K562 (cell line): ENCODE results near the gene STK11. TPM values are rescaled to one million over a fixed set of nuclear protein-coding genes. Genes with fewer than 3 reads are reported as not detected.
A peak's percentile ranks its signal among the peaks of the same experiment; 100 is the strongest.

Experiments
- CBX1 ChIP-seq: sonication (generic); IDR thresholded peaks from 2 replicates; pipeline ENCODE4 v1.6.1; 2016; ENCODE audit warnings: antibody characterized with exemption, low read depth, mild to moderate bottlenecking
- CCNT2 ChIP-seq: IDR thresholded peaks from 2 replicates; pipeline ENCODE4 v1.6.1; 2011; ENCODE audit warnings: borderline replicate concordance, low read depth, mild to moderate bottlenecking, moderate library complexity, mixed read lengths, low read length; ENCODE audit not compliant: insufficient read length; ENCODE audit errors: extremely low read depth
- DLX4 ChIP-seq: fragments of 250-450 bp; sonication (Bioruptor Pico); IDR thresholded peaks from 2 replicates; pipeline ENCODE4 v1.6.1; 2021; ENCODE audit warnings: mild to moderate bottlenecking
- GATAD2A ChIP-seq: fragments of 450-650 bp; IDR thresholded peaks from 2 replicates; pipeline ENCODE4 v1.6.1; 2017
- HDGF ChIP-seq: fragments of 450-650 bp; IDR thresholded peaks from 2 replicates; pipeline ENCODE4 v1.6.1; 2016
- HMG20B ChIP-seq: fragments of 250-450 bp; sonication (Bioruptor Pico); IDR thresholded peaks from 2 replicates; pipeline ENCODE4 v1.5.0; 2021; ENCODE audit warnings: mild to moderate bottlenecking
- LARP7 ChIP-seq: fragments of 450-650 bp; IDR thresholded peaks from 2 replicates; pipeline ENCODE4 v1.6.1; 2016
- MTA2 ChIP-seq: fragments of 450-650 bp; IDR thresholded peaks from 2 replicates; pipeline ENCODE4 v1.6.1; 2016; ENCODE audit warnings: low read depth
- MTA3 ChIP-seq: fragments of 450-650 bp; formaldehyde crosslinking; IDR thresholded peaks from 2 replicates; pipeline ENCODE4 v1.6.1; 2017; ENCODE audit warnings: mild to moderate bottlenecking, borderline replicate concordance
- NCOA2 ChIP-seq, 2 experiments: fragments of 450-650 bp; IDR thresholded peaks; 2 replicates each; pipeline ENCODE4 v1.6.1; 2018; ENCODE audit warnings: mild to moderate bottlenecking in 2 of 2, moderate library complexity in 1 of 2; ENCODE audit not compliant: partially characterized antibody in 2 of 2
- NCOR1 ChIP-seq: fragments of 450-650 bp; IDR thresholded peaks from 2 replicates; pipeline ENCODE4 v1.6.1; 2016; ENCODE audit warnings: mild to moderate bottlenecking, moderate library complexity
- NR4A1 ChIP-seq, 2 experiments: fragments of 250-450 bp in 1 of 2; fragments of 450-650 bp in 1 of 2; sonication (Bioruptor Pico) in 1 of 2; IDR thresholded peaks; 2 replicates each; pipeline versions ENCODE4 v1.4.0 to v1.6.1; 2016 to 2020; ENCODE audit warnings: mild to moderate bottlenecking in 2 of 2, missing compliant biosample characterization in 1 of 2, missing genetic modification characterization in 1 of 2, moderate library complexity in 1 of 2
- SOX6 ChIP-seq: fragments of 450-650 bp; IDR thresholded peaks from 2 replicates; pipeline ENCODE4 v1.6.1; 2014; ENCODE audit warnings: mild to moderate bottlenecking
- TBL1XR1 ChIP-seq, 2 experiments: IDR thresholded peaks; 2 replicates each; pipeline ENCODE4 v1.6.1; 2012; ENCODE audit warnings: improper control_type of control experiment in 2 of 2, low read length in 2 of 2, mild to moderate bottlenecking in 1 of 2
- ZBED1 ChIP-seq: IDR thresholded peaks from 2 replicates; pipeline ENCODE4 v1.6.1; 2014
- polyA plus RNA-seq, 8 experiments: library from polyadenylated mRNA; depleted of rRNA in 4 of 8; stranded (reverse) in 5 of 8; unstranded in 3 of 8; fragments of >200 nt; fragmentation: Nextera tagmentation in 2 of 8; fragmentation: Illumina TruSeq in 1 of 8; extraction: Ambion mirVana in 2 of 8; extraction: Trizol in 1 of 8; gene quantifications; 2 replicates each; pipeline versions ENCODE4 v1.2.1 to v1.2.3, GENCODE V29; 2011 to 2014; ENCODE audit warnings: inconsistent platforms in 1 of 8, missing spikeins in 1 of 8
- total RNA-seq, 7 experiments: library from RNA; depleted of rRNA in 6 of 7; stranded (reverse); fragments of >200 nt in 6 of 7; fragmentation: Illumina TruSeq in 2 of 7; extraction: Trizol in 2 of 7; gene quantifications; 2 replicates each; pipeline versions ENCODE4 v1.2.1 to v1.2.3, GENCODE V29; 2011 to 2021; ENCODE audit warnings: low replicate concordance in 1 of 7
- TF ChIP-seq, protein P1 (sequence below): fragments of 200-400 bp; formaldehyde crosslinking; IDR thresholded peaks from 2 replicates; pipeline ENCODE4 v1.6.1; 2017; ENCODE audit warnings: mild to moderate bottlenecking, low read depth, low read length, moderate library complexity
- TF ChIP-seq, protein P2 (sequence below), 2 experiments: fragments of 200-800 bp in 1 of 2; sonication (Bioruptor generic) in 1 of 2; sonication (generic) in 1 of 2; formaldehyde crosslinking in 1 of 2; IDR thresholded peaks in 1 of 2; conservative IDR thresholded peaks in 1 of 2; 2 replicates each; pipeline versions ENCODE4 v1.5.0 to v1.6.1; 2016 to 2020; ENCODE audit warnings: missing compliant biosample characterization in 1 of 2, missing genetic modification characterization in 1 of 2, missing genetic modification reagents in 1 of 2
- TF ChIP-seq, protein P3 (sequence below): sonication (generic); formaldehyde crosslinking; IDR thresholded peaks from 2 replicates; pipeline ENCODE4 v1.8.1; 2023; ENCODE audit warnings: mild to moderate bottlenecking, missing genetic modification reagents
- TF ChIP-seq, protein P4 (sequence below): fragments of 250-450 bp; sonication (Bioruptor Pico); IDR thresholded peaks from 2 replicates; pipeline ENCODE4 v1.4.0; 2020

STK11 gene
- total and polyA plus RNA-seq, 9 of the 15 experiments (the other 6 are each of a cell fraction or from before 2014, with no cell fraction given) = 0.15 to 96.5 (median 31.7) TPM

- TF ChIP-seq, protein P1, sequence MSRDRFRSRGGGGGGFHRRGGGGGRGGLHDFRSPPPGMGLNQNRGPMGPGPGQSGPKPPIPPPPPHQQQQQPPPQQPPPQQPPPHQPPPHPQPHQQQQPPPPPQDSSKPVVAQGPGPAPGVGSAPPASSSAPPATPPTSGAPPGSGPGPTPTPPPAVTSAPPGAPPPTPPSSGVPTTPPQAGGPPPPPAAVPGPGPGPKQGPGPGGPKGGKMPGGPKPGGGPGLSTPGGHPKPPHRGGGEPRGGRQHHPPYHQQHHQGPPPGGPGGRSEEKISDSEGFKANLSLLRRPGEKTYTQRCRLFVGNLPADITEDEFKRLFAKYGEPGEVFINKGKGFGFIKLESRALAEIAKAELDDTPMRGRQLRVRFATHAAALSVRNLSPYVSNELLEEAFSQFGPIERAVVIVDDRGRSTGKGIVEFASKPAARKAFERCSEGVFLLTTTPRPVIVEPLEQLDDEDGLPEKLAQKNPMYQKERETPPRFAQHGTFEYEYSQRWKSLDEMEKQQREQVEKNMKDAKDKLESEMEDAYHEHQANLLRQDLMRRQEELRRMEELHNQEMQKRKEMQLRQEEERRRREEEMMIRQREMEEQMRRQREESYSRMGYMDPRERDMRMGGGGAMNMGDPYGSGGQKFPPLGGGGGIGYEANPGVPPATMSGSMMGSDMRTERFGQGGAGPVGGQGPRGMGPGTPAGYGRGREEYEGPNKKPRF = no peak
- no peak; the same call in 1 of the 2 replicates for TF ChIP-seq CBX1
- TF ChIP-seq GATAD2A = no peak
- TF ChIP-seq, protein P2, sequence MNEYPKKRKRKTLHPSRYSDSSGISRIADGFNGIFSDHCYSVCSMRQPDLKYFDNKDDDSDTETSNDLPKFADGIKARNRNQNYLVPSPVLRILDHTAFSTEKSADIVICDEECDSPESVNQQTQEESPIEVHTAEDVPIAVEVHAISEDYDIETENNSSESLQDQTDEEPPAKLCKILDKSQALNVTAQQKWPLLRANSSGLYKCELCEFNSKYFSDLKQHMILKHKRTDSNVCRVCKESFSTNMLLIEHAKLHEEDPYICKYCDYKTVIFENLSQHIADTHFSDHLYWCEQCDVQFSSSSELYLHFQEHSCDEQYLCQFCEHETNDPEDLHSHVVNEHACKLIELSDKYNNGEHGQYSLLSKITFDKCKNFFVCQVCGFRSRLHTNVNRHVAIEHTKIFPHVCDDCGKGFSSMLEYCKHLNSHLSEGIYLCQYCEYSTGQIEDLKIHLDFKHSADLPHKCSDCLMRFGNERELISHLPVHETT (CRISPR knock-in tag; conservative IDR thresholded peaks at IDR 0.05 in 1 of 2, IDR thresholded peaks at IDR 0.05 in 1 of 2) = peak in 1 of 2 experiments; percentile 67; a peak in 1 of 4 replicates
- TF ChIP-seq SOX6 = no peak
- no peak for TF ChIP-seq HDGF
- TF ChIP-seq NCOA2 (IDR thresholded peaks at IDR 0.05; ENCODE audit: partially characterized antibody in 2 of 2) = no peak
- TF ChIP-seq CCNT2 = peak; percentile 70
- TF ChIP-seq HMG20B (CRISPR knock-in tag) = no peak
- TF ChIP-seq TBL1XR1 (IDR thresholded peaks at IDR 0.05; ENCODE audit: low read length in 2 of 2) = no peak; a peak in 1 of 4 replicates
- TF ChIP-seq MTA3 = peak; percentile 26; the same call in 1 of the 2 replicates
- TF ChIP-seq, protein P3, sequence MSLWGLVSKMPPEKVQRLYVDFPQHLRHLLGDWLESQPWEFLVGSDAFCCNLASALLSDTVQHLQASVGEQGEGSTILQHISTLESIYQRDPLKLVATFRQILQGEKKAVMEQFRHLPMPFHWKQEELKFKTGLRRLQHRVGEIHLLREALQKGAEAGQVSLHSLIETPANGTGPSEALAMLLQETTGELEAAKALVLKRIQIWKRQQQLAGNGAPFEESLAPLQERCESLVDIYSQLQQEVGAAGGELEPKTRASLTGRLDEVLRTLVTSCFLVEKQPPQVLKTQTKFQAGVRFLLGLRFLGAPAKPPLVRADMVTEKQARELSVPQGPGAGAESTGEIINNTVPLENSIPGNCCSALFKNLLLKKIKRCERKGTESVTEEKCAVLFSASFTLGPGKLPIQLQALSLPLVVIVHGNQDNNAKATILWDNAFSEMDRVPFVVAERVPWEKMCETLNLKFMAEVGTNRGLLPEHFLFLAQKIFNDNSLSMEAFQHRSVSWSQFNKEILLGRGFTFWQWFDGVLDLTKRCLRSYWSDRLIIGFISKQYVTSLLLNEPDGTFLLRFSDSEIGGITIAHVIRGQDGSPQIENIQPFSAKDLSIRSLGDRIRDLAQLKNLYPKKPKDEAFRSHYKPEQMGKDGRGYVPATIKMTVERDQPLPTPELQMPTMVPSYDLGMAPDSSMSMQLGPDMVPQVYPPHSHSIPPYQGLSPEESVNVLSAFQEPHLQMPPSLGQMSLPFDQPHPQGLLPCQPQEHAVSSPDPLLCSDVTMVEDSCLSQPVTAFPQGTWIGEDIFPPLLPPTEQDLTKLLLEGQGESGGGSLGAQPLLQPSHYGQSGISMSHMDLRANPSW (CRISPR knock-in tag) = no peak
- TF ChIP-seq DLX4 = no peak
- TF ChIP-seq LARP7 = no peak
- TF ChIP-seq NCOR1 = no peak
- no peak for TF ChIP-seq ZBED1
- 0 out of 2 replicates have a peak, but pooled peaks have one; percentile 19 for TF ChIP-seq MTA2
- TF ChIP-seq, protein P4, sequence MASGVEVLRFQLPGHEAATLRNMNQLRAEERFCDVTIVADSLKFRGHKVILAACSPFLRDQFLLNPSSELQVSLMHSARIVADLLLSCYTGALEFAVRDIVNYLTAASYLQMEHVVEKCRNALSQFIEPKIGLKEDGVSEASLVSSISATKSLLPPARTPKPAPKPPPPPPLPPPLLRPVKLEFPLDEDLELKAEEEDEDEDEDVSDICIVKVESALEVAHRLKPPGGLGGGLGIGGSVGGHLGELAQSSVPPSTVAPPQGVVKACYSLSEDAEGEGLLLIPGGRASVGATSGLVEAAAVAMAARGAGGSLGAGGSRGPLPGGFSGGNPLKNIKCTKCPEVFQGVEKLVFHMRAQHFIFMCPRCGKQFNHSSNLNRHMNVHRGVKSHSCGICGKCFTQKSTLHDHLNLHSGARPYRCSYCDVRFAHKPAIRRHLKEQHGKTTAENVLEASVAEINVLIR (CRISPR knock-in tag) = no peak
- no peak for TF ChIP-seq NR4A1 (CRISPR knock-in tag; IDR thresholded peaks at IDR 0.05)
- peak; percentile 69; the same call in 1 of the 2 replicates for TF ChIP-seq NR4A1 (tag; IDR thresholded peaks at IDR 0.05)
Observed at GRCh38 chr19:1205114-1206099, at the start of gene STK11 (continued).
